Dermis microvascular lymphatic vessel endothelial cell (primary cell): ENCODE results near the gene MPND. TPM values are rescaled to one million over a fixed set of nuclear protein-coding genes. Genes with fewer than 3 reads are reported as not detected.

Experiments
- DNase-seq, 2 donors: peaks; one replicate each; pipeline versions ENCODE4 v3.0.0 to v3.0.0-alpha.2; 2010; ENCODE audit warnings: low read depth in 2 of 2
- total RNA-seq: library from RNA; depleted of rRNA; stranded (reverse); fragments of >200 nt; gene quantifications from 2 replicates; pipeline ENCODE4 v1.2.1, GENCODE V29; 2014

Gene MPND
- total RNA-seq, 1 donor from 2014 or later: 5.8 TPM

- no peak for DNase-seq
Measured at GRCh38 chr19:4365791-4366665, 22.7 kb downstream of the MPND start.

DNA sequence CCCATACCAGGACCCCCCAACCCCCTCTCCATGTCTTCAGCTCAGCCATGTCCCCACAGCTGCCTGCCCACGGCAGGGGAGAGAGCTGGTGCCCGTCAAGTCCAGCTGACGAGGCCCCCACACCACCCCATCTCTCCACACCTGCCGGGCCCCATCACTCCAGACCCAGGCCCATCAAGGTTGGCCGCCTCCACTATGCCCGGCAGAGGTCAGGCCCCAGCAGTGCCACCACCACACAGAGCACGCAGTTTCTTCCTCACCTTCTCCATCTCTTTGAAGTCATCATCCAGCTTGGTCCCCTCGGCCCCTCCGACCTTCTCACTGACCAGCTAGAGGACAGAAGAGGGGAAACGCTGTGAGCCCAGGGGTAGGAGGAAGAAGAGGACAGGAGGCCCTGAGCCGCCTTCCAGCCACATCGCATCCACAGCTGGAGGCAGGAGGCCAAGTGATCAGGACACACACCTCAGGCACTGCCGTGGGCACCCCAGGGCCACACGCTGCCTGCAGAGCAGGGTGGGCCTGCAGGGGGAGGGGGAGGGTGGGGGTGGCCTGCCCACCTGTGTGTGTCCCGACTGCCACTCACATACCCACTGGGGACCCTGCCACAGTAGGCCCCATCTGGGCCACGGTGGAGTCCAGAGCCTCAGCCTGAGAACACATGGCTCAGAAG lies 23.4 kb downstream of the MPND start:
- no peak for DNase-seq

DNA sequence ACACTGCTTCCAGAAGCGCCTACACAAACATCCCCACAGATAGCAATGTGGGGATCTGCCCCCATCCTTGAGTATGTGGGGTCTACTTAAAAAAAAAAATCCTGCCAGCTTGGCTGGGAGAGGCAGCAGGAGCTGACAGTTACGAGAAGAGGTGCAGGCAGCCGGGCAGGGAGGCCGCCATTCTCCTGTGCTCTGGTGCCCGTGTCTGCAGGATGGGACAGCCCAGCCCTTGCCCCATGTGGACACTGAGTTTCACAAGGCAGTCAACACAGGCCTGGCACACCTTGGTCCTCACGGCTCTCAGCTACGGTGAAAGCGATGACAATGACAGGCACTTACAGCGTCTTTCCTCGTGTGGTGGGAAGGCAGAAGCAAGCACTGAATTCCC lies 24.0 kb downstream of the MPND start:
- DNase-seq: no peak

DNA sequence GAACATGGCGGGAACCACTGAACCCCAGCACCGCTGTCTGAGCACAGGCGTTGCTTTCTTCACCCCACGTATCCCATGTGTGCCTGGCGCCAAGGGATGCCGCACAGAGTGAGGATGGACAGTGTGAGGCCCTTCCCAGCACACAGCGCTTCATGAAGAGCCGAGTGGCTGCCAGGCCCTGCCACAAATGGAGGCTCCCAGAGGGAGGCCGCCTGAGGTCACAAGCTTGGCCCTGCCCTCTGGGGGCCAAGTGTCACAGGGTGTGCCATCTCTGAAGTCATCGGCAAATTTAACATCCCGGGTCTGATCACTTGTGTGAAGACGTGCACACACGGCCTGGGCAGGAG lies 24.4 kb downstream of the MPND start:
- no peak for DNase-seq

DNA sequence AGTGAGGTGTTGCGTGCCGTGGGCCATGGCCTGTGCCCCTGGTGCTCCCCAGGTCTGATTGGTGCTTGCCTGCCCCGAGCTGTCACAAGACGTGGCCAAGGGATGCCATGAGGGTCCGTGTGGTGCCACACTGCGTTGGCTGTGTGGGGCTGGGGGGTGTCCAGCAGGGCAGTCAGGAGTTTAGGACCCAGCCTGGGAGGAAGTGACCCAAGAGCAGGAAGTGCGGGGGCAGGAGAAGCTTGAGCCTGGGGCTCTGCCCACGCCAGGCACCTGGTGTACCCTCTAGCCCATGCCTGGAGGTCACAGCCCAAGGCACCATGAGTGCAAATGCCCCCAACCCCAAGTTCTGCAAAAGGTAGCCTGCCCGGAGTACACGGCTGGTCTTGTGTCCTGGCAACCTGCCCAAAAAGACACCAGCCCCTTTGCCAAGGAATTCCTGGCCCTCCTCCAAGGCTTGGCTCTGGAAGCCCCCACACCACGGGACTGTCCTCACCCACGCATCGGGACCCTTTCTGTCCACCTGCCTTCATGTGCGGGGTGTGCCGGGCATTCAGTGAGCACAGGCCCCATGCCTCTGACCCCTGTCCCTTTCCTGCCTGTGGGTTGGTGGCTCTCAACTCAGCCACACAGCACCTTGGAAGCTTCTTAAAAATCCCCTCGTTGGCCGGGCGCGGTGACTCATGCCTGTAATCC lies 24.9 kb downstream of the MPND start:
- DNase-seq: peak in 1 of 2 donors; percentile 57

- peak in 1 of 2 donors; percentile 58 for DNase-seq
Measured at GRCh38 chr19:4369109-4369887, 25.9 kb downstream of the MPND start.

- peak in 1 of 2 donors; percentile 77 for DNase-seq
Measured at GRCh38 chr19:4369888-4370260, 26.5 kb downstream of the MPND start.

DNA sequence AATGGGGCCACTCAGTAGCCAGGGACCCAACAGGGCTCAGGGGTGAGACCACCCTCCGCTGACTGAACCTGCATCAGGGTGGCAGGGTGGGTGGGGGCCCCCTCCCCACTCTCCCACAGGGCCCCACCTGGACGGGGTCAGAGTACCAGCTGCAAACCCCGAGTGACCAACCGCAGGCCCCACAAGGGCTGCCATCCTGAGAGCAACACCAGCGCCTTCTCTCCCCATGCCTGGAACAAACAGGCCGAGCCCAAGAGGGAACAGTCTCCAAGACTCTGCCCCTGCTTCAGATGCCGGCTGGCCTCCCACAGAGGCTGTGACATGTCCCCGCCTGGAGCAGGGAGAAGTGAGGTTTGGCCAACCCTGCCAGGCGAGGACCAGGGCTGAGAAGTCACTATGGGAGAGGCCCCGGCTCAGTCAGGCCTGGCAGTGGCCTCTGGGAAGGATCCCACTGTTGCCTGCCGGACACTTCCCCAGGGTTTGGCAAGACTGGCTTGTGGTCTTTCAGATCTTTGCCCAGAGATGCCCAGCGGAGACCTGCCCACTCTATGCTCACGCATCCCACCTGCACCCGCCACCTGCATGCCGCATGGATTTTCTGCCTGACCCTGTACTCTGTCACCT lies 27.2 kb downstream of the MPND start:
- DNase-seq: no peak

- DNase-seq: no peak
Measured at GRCh38 chr19:4371247-4372164, 28.1 kb downstream of the MPND start.

GRCh38 chr19:4372165-4373012 lies 29.0 kb downstream of the MPND start:
- DNase-seq: no peak

GRCh38 chr19:4373013-4373367 lies 29.6 kb downstream of the MPND start:
- DNase-seq: no peak

DNA sequence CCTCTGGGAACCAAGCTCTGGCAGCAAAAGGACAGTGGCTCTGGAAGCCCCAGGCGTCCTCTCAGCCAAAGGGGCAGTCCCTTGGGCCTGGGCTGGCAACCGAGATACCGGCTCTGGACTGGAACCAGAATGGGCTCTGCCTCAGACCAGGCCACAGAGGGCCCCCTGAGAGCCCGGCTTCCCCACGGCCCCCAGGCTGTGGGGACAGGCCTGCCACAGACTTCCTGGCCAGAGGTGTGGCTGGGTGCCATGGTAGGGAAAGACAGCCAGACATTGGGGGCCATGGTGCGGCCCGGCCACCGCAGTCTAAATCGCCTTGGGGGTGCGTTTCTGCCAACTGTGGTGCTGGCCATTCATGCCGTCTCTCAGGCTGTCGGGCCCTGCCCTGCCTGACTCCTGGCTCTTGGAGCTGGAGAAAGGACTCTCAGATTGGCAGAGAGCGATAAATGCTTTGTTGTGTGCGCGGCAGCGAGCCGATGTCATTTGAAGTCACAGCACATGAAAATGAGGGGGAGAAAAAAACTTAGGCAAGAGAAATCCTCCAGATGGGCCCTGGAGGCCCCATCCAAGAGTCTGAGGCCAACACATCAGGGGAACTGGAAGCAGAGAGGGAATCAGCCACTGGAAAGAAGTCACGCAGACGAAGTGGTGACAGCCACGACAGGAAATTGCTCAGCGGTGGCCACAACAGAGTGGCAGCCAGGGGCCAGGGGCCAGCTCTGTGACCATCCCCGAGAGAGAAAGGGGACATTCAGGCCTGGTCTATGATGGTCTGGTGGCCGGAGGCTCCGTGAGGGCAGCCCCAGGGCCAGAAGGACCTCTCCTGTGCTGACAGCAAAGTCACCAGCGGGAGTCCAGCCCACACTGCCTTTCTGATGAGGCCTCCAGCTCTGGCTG lies 30.5 kb downstream of the MPND start:
- peak in 1 of 2 donors; percentile 50 for DNase-seq

DNA sequence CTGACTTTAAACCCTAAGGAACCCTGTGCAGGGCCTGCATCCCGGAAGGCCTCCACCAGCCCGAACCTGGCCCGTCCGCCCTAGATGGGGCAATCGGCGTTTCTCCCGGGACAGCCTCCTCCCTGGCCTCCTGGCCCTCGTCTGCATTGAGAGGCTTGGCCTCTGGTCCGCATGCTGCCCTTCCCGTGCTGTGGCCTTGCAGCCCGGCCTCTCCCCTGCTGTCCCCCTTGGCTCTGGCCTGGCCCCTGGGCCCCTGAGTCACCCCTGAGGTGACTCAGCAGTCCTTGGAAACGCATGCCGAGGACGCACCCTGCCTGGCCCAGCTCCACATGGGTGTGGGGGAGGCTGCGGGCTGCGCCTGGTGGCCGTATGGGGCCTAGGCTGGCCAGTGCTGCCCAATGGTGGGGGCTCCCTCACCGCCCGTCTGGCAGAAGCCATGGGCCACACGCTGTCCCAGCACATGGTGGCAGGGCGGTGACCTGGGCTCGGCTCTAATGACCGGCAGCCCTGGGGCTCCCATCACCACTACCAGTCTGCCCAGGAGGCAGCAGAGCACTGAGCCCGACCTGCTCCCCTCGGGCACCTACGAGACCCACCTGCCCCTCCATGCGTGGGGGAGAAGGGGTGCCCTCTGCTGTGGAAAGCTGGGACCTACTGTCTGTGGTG lies 31.3 kb downstream of the MPND start:
- DNase-seq: peak in 1 of 2 donors; percentile 86

DNA sequence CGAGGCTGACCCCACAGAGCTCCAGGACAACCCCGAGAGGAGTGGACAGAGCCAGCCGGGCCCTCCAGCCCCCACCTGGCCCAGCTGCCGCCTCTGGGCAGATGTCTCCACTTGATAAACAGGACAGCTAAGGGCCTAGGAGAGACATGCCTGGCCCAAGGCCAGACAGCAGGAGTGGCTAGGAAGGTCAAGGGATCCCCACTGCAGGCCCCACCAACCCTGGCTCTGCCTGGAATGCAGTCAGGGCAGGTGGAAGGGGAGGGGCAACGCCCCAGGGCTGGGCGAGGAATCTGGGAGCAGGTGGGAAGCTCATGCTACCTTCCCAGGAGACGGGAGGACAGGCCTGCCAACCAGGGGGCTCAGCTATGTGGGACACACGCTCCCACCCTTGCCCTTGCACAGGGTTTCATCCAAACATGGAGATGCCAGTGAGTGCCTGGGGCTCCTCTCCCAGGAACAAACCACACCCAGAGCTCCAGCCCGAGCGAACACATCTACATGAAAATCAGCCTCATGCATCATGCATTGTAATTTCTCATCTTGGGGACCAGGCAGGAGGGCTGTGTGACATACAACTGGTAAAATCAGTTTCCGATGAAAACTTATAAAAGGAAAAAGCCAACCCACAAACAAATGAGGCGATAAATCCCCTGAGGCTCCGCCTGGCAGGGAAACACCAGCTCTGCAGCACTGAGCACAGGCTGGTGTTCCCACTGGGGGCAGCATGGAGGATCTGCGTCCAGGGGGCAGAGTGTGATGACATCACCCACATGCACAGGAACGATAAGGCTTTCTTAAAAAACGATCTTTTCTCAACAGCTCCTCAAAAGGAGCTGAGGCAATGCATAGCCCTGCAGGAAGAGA lies 32.0 kb downstream of the MPND start:
- DNase-seq: peak in 1 of 2 donors; percentile 74

GRCh38 chr19:4376028-4376670 lies 32.8 kb downstream of the MPND start:
- no peak for DNase-seq

- no peak for DNase-seq
Measured at GRCh38 chr19:4376671-4376990, 33.3 kb downstream of the MPND start.
